Right lobe of liver (tissue), 4 donors: ENCODE data around the gene EXOC3L1.

ENCODE experiments used
- CTCF ChIP-seq, 4 donors: fragments of 200-600 bp in 3 of 4; fragments of 450-650 bp in 1 of 4; IDR thresholded peaks; one replicate each; pipeline versions ENCODE4 v1.5.1 to v1.8.0; 2016 to 2022; ENCODE audit warnings: antibody characterized with exemption in 4 of 4, mild to moderate bottlenecking in 2 of 4
- POLR2A ChIP-seq: fragments of 450-650 bp; IDR thresholded peaks from one replicate; pipeline ENCODE4 v1.6.1; 2017; ENCODE audit warnings: antibody characterized with exemption, mild to moderate bottlenecking
- donor health status: DM: no; HTN: no; CAD: no.
- donor health status: DM: no; HTN: no; CAD: no.
- donor health status: DM: no; HTN: yes; CAD: no.

- TF ChIP-seq POLR2A = no peak
- no peak for TF ChIP-seq CTCF (IDR thresholded peaks at IDR 0.05)
Observed at GRCh38 chr16:67157106-67157748, 32.7 kb downstream of the EXOC3L1 start.
